Measurements from ENCODE around the gene PPARD. TPM values are rescaled to one million over a fixed set of nuclear protein-coding genes. Genes with fewer than 3 reads are reported as not detected.
"Not testable (repeated sequence)": the region's sequence is repeated elsewhere in the genome, so short reads cannot be mapped to it uniquely, and the experiment has no call there.

The PPARD gene
- total and polyA plus RNA-seq, 4 experiments from 2014 or later: 2.6 to 38.7 (median 24.0) TPM

GRCh38 chr6:35386989-35387388 is 44.6 kb downstream of the PPARD start:
- H3K36me3 Mint-ChIP-seq: peaks cover 8 to 19% of the 10 kb centered on the region in 2 donors
- H3K27me3 Mint-ChIP-seq: no peaks in the 10 kb centered on the region
- Histone ChIP-seq H3K27ac (ENCODE audit: low read depth, low read length) (no peak overlapping the region), H3K4me3 (ENCODE audit: low read length in 2 of 2) (no peak overlapping the region), H3K4me1 (ENCODE audit: insufficient read depth, low read length) (peaks cover 13% of the 10 kb centered on the region), H3K27me3 (ENCODE audit: insufficient read depth, low read length) (no peaks in the 10 kb centered on the region), H3K36me3 (ENCODE audit: insufficient read depth, low read length) (no peaks in the 10 kb centered on the region), H3K9me3 (ENCODE audit: control insufficient read depth in 1 of 2, low read length in 2 of 2) (no peaks in the 10 kb centered on the region)
- POLR2A ChIA-PET (ENCODE audit: partially characterized antibody): no interaction called here
- no peak overlapping the region for H3K4me3 Mint-ChIP-seq
- intact Hi-C loops (cut with micrococcal nuclease): no loop called here
- H3K27ac Mint-ChIP-seq: peak overlapping the region in 2 of 7 donors; percentile 24 to 61
- peaks cover 0 to 2% (median 0%) of the 10 kb centered on the region in 8 donors for H3K9me3 Mint-ChIP-seq
- CTCF ChIA-PET (ENCODE audit: partially characterized antibody): no interaction called here
- no peak for DNase-seq
- peaks cover 16 to 36% (median 23%) of the 10 kb centered on the region in 4 donors for H3K4me1 Mint-ChIP-seq

GRCh38 chr6:35388030-35388429 is 45.7 kb downstream of the PPARD start:
- peaks cover 17 to 46% (median 29%) of the 10 kb centered on the region in 4 donors for H3K4me1 Mint-ChIP-seq
- H3K27ac Mint-ChIP-seq: peak overlapping the region in 4 of 7 donors; percentile 29 to 84 (median 74)
- H3K9me3 Mint-ChIP-seq: no peaks in the 10 kb centered on the region
- peaks cover 23% of the 10 kb centered on the region for H3K4me1 ChIP-seq (ENCODE audit: insufficient read depth, low read length)
- POLR2A ChIA-PET (ENCODE audit: partially characterized antibody): no interaction called here
- H3K27me3 ChIP-seq (ENCODE audit: insufficient read depth, low read length): no peaks in the 10 kb centered on the region
- H3K9me3 ChIP-seq (ENCODE audit: control insufficient read depth in 1 of 2, low read length in 2 of 2): no peaks in the 10 kb centered on the region
- no peaks in the 10 kb centered on the region for H3K27me3 Mint-ChIP-seq
- no peaks in the 10 kb centered on the region for H3K36me3 ChIP-seq (ENCODE audit: insufficient read depth, low read length)
- no peak overlapping the region for H3K4me3 ChIP-seq (ENCODE audit: low read length in 2 of 2)
- intact Hi-C loops (cut with micrococcal nuclease): no loop called here
- H3K27ac ChIP-seq (ENCODE audit: low read depth, low read length): no peak overlapping the region
- H3K4me3 Mint-ChIP-seq: no peak overlapping the region
- no peak for DNase-seq
- CTCF ChIA-PET (ENCODE audit: partially characterized antibody): no interaction called here
- peaks cover 5 to 12% of the 10 kb centered on the region in 2 donors for H3K36me3 Mint-ChIP-seq

- H3K27me3 ChIP-seq (ENCODE audit: insufficient read depth, low read length): no peaks in the 10 kb centered on the region
- Mint-ChIP-seq H3K9me3 (peaks cover 0 to 2% (median 0%) of the 10 kb centered on the region in 8 donors), H3K27ac (peak overlapping the region in 4 of 7 donors; percentile 9 to 84 (median 46)), H3K36me3 (peaks cover 4 to 12% of the 10 kb centered on the region in 2 donors), H3K4me3 (no peak overlapping the region), H3K27me3 (no peaks in the 10 kb centered on the region), H3K4me1 (peaks cover 24 to 54% (median 37%) of the 10 kb centered on the region in 4 donors)
- intact Hi-C loops (cut with micrococcal nuclease): no loop called here
- no peaks in the 10 kb centered on the region for H3K36me3 ChIP-seq (ENCODE audit: insufficient read depth, low read length)
- H3K27ac ChIP-seq (ENCODE audit: low read depth, low read length): no peak overlapping the region
- no peaks in the 10 kb centered on the region for H3K9me3 ChIP-seq (ENCODE audit: control insufficient read depth in 1 of 2, low read length in 2 of 2)
- DNase-seq: no peak
- ChIA-PET CTCF (ENCODE audit: partially characterized antibody) (interaction anchor here (0.8 to 1.4 kb wide), 6 partner anchors 26 to 65 kb away, joined by 3 to 4 read pairs (median 3); no protein-coding TSS in a partner anchor), POLR2A (ENCODE audit: partially characterized antibody) (interaction anchor here (1.6 kb wide), 1 partner anchor 21 kb away, joined by 3 read pairs; no protein-coding TSS in a partner anchor)
- no peak overlapping the region for H3K4me3 ChIP-seq (ENCODE audit: low read length in 2 of 2)
- H3K4me1 ChIP-seq (ENCODE audit: insufficient read depth, low read length): peaks cover 32% of the 10 kb centered on the region
These were observed 46.5 kb downstream of the PPARD start for GRCh38 chr6:35388772-35389352.

GRCh38 chr6:35389386-35389785 is 47.0 kb downstream of the PPARD start:
- intact Hi-C loops (cut with micrococcal nuclease); H3K9me3 ChIP-seq (ENCODE audit: control insufficient read depth in 1 of 2, low read length in 2 of 2); H3K9me3 Mint-ChIP-seq; H3K27me3 ChIP-seq (ENCODE audit: insufficient read depth, low read length); H3K36me3 ChIP-seq (ENCODE audit: insufficient read depth, low read length); DNase-seq; H3K4me3 ChIP-seq (ENCODE audit: low read length in 2 of 2); H3K27me3 Mint-ChIP-seq; H3K27ac ChIP-seq (ENCODE audit: low read depth, low read length); H3K4me3 Mint-ChIP-seq: not testable (repeated sequence)
- H3K4me1 ChIP-seq (ENCODE audit: insufficient read depth, low read length): peaks cover 37% of the 10 kb centered on the region
- ChIA-PET POLR2A (ENCODE audit: partially characterized antibody) (interaction anchor here (1.6 kb wide), 1 partner anchor 21 kb away, joined by 3 read pairs; no protein-coding TSS in a partner anchor), CTCF (ENCODE audit: partially characterized antibody) (interaction anchor here (0.8 to 1.4 kb wide), 6 partner anchors 25 to 64 kb away, joined by 3 to 4 read pairs (median 3); no protein-coding TSS in a partner anchor)
- Mint-ChIP-seq H3K36me3 (peaks cover 4 to 12% of the 10 kb centered on the region in 2 donors), H3K4me1 (peaks cover 28 to 59% (median 42%) of the 10 kb centered on the region in 4 donors), H3K27ac (peak overlapping the region in 3 of 7 donors; percentile 17 to 59 (median 20))

- H3K4me1 ChIP-seq (ENCODE audit: insufficient read depth, low read length): peaks cover 42% of the 10 kb centered on the region
- peak in 4 of 5 donors; percentile 25 to 62 (median 34) for DNase-seq
- peaks cover 26 to 63% (median 44%) of the 10 kb centered on the region in 4 donors for H3K4me1 Mint-ChIP-seq
- intact Hi-C loops (cut with micrococcal nuclease): no loop called here
- H3K27ac Mint-ChIP-seq: peak overlapping the region; percentile 45 to 85 (median 76)
- no peaks in the 10 kb centered on the region for H3K36me3 ChIP-seq (ENCODE audit: insufficient read depth, low read length)
- no peaks in the 10 kb centered on the region for H3K9me3 ChIP-seq (ENCODE audit: control insufficient read depth in 1 of 2, low read length in 2 of 2)
- ChIA-PET CTCF (ENCODE audit: partially characterized antibody) (interaction anchor here (0.5 to 1.7 kb wide), 9 partner anchors 19 to 402 kb away, joined by 3 to 15 read pairs (median 4); no protein-coding TSS in a partner anchor), POLR2A (ENCODE audit: partially characterized antibody) (interaction anchor here (0.7 to 2.0 kb wide), 6 partner anchors 24 to 98 kb away, joined by 3 to 5 read pairs (median 4); partner anchors contain the start of genes DEF6 and RPL10A)
- peaks cover 0 to 6% of the 10 kb centered on the region in 2 donors for H3K36me3 Mint-ChIP-seq
- no peaks in the 10 kb centered on the region for H3K27me3 Mint-ChIP-seq
- no peak overlapping the region for H3K27ac ChIP-seq (ENCODE audit: low read depth, low read length)
- H3K4me3 ChIP-seq (ENCODE audit: low read length in 2 of 2): no peak overlapping the region
- H3K4me3 Mint-ChIP-seq: peak overlapping the region in 4 of 8 donors; percentile 5 to 78 (median 22)
- H3K9me3 Mint-ChIP-seq: peaks cover 0 to 2% (median 0%) of the 10 kb centered on the region in 8 donors
- H3K27me3 ChIP-seq (ENCODE audit: insufficient read depth, low read length): no peaks in the 10 kb centered on the region
These were observed 49.0 kb downstream of the PPARD start for GRCh38 chr6:35391240-35391968.

- Mint-ChIP-seq H3K9me3 (peaks cover 0 to 2% (median 0%) of the 10 kb centered on the region in 8 donors), H3K36me3 (peaks cover 0 to 5% of the 10 kb centered on the region in 2 donors), H3K4me3 (peak overlapping the region in 1 of 8 donors; percentile 17), H3K4me1 (peaks cover 26 to 61% (median 44%) of the 10 kb centered on the region in 4 donors), H3K27ac (peak overlapping the region in 6 of 7 donors; percentile 6 to 95 (median 82)), H3K27me3 (no peaks in the 10 kb centered on the region)
- intact Hi-C loops (cut with micrococcal nuclease): no loop called here
- Histone ChIP-seq H3K27me3 (ENCODE audit: insufficient read depth, low read length) (no peaks in the 10 kb centered on the region), H3K9me3 (ENCODE audit: control insufficient read depth in 1 of 2, low read length in 2 of 2) (no peaks in the 10 kb centered on the region), H3K4me1 (ENCODE audit: insufficient read depth, low read length) (peaks cover 42% of the 10 kb centered on the region), H3K27ac (ENCODE audit: low read depth, low read length) (no peak overlapping the region), H3K4me3 (ENCODE audit: low read length in 2 of 2) (no peak overlapping the region), H3K36me3 (ENCODE audit: insufficient read depth, low read length) (no peaks in the 10 kb centered on the region)
- ChIA-PET CTCF (ENCODE audit: partially characterized antibody) (interaction anchor here (0.5 to 1.7 kb wide), 7 partner anchors 19 to 401 kb away, joined by 3 to 15 read pairs (median 4); no protein-coding TSS in a partner anchor), POLR2A (ENCODE audit: partially characterized antibody) (interaction anchor here (0.8 to 2.1 kb wide), 6 partner anchors 23 to 94 kb away, joined by 3 to 9 read pairs (median 4); partner anchors contain the start of genes DEF6 and RPL10A)
- DNase-seq: no peak
These were observed 49.8 kb downstream of the PPARD start for GRCh38 chr6:35392111-35392702.
